ENCODE results near the gene MUC4. TPM values are rescaled to one million over a fixed set of nuclear protein-coding genes. Genes with fewer than 3 reads are reported as not detected.

Gene MUC4
- total and polyA plus RNA-seq, 9 of the 15 experiments (the other 6 are each of a cell fraction or from before 2014, with no cell fraction given), result under 0.01 to 0.21 (median 0.10) TPM; not detected in 4

DNA sequence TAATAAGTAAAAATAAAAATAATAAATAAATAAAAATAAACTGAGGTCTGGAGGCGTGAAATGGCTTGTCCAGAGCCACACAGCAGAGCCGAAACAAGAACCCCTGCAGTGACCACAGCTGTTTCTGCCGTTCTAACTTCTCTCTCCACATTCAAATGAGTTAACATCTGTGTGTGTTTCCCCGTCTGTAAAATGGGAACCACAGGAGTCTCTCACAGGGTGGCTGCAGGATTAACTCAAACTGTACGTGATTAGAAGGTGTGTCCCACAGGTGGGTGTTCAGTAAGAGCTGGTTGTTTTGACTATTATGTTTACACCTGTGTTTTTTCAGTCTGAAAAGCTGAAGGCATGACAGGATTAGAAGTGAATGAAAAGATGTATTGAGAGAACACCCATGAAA, 27.0 kb upstream of the MUC4 start (continued):
- TF ChIP-seq ZNF518B (CRISPR knock-in tag; IDR thresholded peaks at IDR 0.05) (no peak), ZNF121 (CRISPR knock-in tag; conservative IDR thresholded peaks at IDR 0.05) (no peak), ETS2 (tag; IDR thresholded peaks at IDR 0.05; ENCODE audit: borderline replicate concordance, poor library complexity, severe bottlenecking) (no peak)

GRCh38 chr3:195836476-195837135, 24.9 kb upstream of the MUC4 start:
- H3K4me1 ChIP-seq (replicated peaks in 1 of 2; ENCODE audit: control insufficient read depth in 2 of 2, insufficient read depth in 2 of 2, low read length in 2 of 2), result peaks cover 5 to 16% of the 10 kb centered on the region in 2 experiments; a peak in 3 of 5 replicates
- H3K9me3 ChIP-seq (replicated peaks; ENCODE audit: control insufficient read depth, insufficient read depth, low read depth, low read length), result no peaks in the 10 kb centered on the region
- intact Hi-C loops (cut with micrococcal nuclease) (no loop called here), in situ Hi-C loops (cut with MboI) (no loop called here)
- no TSS peak for BruUV-seq (replicated peaks)
- no peaks in the 10 kb centered on the region for H3K36me3 ChIP-seq (ENCODE audit: control insufficient read depth, insufficient read depth, low read length)
- ChIA-PET POLR2A (interaction anchor here (0.6 kb wide), 1 partner anchor 72 kb away, joined by 3 read pairs; the partner anchor contains the start of gene TNK2), CTCF (ENCODE audit: low intra/inter-chr PET ratio) (no interaction called here)
- DNase-seq (ENCODE audit: extremely low read depth in 1 of 4, low spot score in 3 of 4), result no peak
- H3K4me2 ChIP-seq (ENCODE audit: insufficient read depth, low read length), result no peak overlapping the region
- WGBS (ENCODE audit: insufficient coverage, low coverage, missing lambda C conversion rate), result 43% methylated on average over 14 of the region's 14 CpGs
- no peaks in the 10 kb centered on the region for H3K79me2 ChIP-seq (ENCODE audit: control insufficient read depth, insufficient read depth, low read length)
- no peak overlapping the region for H3K27ac ChIP-seq (ENCODE audit: extremely low read depth, low read depth, low read length)
- no peak overlapping the region for H3K9ac ChIP-seq (ENCODE audit: insufficient read depth in 1 of 2, low read depth in 2 of 2, low read length in 2 of 2)
- H3K4me3 ChIP-seq, result no peak overlapping the region
- no peak for FAIRE-seq
- H2AFZ ChIP-seq (ENCODE audit: low read depth, low read length), result no peak overlapping the region
- H4K20me1 ChIP-seq (replicated peaks; ENCODE audit: control insufficient read depth, insufficient read depth, low read length), result no peaks in the 10 kb centered on the region
- H3K27me3 ChIP-seq (ENCODE audit: control insufficient read depth in 2 of 2, insufficient read depth in 2 of 2, low read length in 2 of 2), result peaks cover 2 to 26% of the 10 kb centered on the region in 2 experiments; a peak in 4 of 5 replicates
- no peak for ATAC-seq
- no peaks in the 10 kb centered on the region for H3K9me1 ChIP-seq (ENCODE audit: control insufficient read depth, insufficient read depth, low read length)
- no peak for TF ChIP-seq ELF2 (CRISPR knock-in tag; IDR thresholded peaks at IDR 0.05)
- TF ChIP-seq, protein P1, sequence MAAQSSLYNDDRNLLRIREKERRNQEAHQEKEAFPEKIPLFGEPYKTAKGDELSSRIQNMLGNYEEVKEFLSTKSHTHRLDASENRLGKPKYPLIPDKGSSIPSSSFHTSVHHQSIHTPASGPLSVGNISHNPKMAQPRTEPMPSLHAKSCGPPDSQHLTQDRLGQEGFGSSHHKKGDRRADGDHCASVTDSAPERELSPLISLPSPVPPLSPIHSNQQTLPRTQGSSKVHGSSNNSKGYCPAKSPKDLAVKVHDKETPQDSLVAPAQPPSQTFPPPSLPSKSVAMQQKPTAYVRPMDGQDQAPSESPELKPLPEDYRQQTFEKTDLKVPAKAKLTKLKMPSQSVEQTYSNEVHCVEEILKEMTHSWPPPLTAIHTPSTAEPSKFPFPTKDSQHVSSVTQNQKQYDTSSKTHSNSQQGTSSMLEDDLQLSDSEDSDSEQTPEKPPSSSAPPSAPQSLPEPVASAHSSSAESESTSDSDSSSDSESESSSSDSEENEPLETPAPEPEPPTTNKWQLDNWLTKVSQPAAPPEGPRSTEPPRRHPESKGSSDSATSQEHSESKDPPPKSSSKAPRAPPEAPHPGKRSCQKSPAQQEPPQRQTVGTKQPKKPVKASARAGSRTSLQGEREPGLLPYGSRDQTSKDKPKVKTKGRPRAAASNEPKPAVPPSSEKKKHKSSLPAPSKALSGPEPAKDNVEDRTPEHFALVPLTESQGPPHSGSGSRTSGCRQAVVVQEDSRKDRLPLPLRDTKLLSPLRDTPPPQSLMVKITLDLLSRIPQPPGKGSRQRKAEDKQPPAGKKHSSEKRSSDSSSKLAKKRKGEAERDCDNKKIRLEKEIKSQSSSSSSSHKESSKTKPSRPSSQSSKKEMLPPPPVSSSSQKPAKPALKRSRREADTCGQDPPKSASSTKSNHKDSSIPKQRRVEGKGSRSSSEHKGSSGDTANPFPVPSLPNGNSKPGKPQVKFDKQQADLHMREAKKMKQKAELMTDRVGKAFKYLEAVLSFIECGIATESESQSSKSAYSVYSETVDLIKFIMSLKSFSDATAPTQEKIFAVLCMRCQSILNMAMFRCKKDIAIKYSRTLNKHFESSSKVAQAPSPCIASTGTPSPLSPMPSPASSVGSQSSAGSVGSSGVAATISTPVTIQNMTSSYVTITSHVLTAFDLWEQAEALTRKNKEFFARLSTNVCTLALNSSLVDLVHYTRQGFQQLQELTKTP (IDR thresholded peaks at IDR 0.05; ENCODE audit: low read depth in 1 of 2, partially characterized antibody in 2 of 2), result no peak
- TF ChIP-seq RBM25 (IDR thresholded peaks at IDR 0.05; ENCODE audit: low read depth, low read length, severe bottlenecking), result no peak
- TF ChIP-seq ZNF277 (CRISPR knock-in tag; IDR thresholded peaks at IDR 0.05; ENCODE audit: borderline replicate concordance), result no peak
- no peak for TF ChIP-seq ZFPM2 (CRISPR knock-in tag; IDR thresholded peaks at IDR 0.05)
- no peak for TF ChIP-seq DIDO1 (tag; IDR thresholded peaks at IDR 0.05; ENCODE audit: low read depth)
- no peak for TF ChIP-seq EZH2 (IDR thresholded peaks at IDR 0.05; ENCODE audit: borderline replicate concordance, low read depth, low read length)
- no peak for TF ChIP-seq FOSL1 (tag; conservative IDR thresholded peaks at IDR 0.05)

Data from K562 (cell line).